Gastrocnemius medialis (tissue), 4 donors: ENCODE measurements around the gene KLHL29. TPM values are rescaled to one million over a fixed set of nuclear protein-coding genes. Genes with fewer than 3 reads are reported as not detected.

Source experiments
- ATAC-seq, 2 donors: fragments of 150-250 bp; one replicate each; pipeline ENCODE4 v1.9.1; 2016
- DNase-seq, 2 donors: peaks; one replicate each; pipeline ENCODE4 v3.0.0-alpha.2; 2019
- H3K27ac ChIP-seq, 4 donors: fragments of 200-600 bp; sonication (generic); 1 replicate in 1 of 4; 2 replicates in 3 of 4; pipeline ENCODE4 v1.5.1; 2016 to 2018; ENCODE audit warnings: mild to moderate bottlenecking in 2 of 4, moderate library complexity in 1 of 4
- H3K27me3 ChIP-seq, 3 donors: fragments of 200-600 bp; sonication (generic) in 2 of 3; 1 replicate in 1 of 3; 2 replicates in 2 of 3; pipeline versions ENCODE4 v1.5.1 to v1.6.0; 2016 to 2019; ENCODE audit warnings: mild to moderate bottlenecking in 1 of 3, moderate library complexity in 1 of 3
- H3K36me3 ChIP-seq, 2 donors: fragments of 200-600 bp; sonication (generic) in 1 of 2; one replicate each; pipeline ENCODE4 v1.5.1; 2017 to 2018
- H3K4me1 ChIP-seq, 2 donors: fragments of 200-600 bp; sonication (generic) in 1 of 2; one replicate each; pipeline ENCODE4 v1.5.1; 2016 to 2017; ENCODE audit warnings: mild to moderate bottlenecking in 2 of 2
- H3K4me3 ChIP-seq, 4 donors: fragments of 200-600 bp; sonication (generic) in 3 of 4; 1 replicate in 1 of 4; 2 replicates in 3 of 4; pipeline ENCODE4 v1.5.1; 2016 to 2019; ENCODE audit warnings: mild to moderate bottlenecking in 2 of 4
- H3K9me3 ChIP-seq, 3 donors: fragments of 200-600 bp; sonication (generic) in 2 of 3; 1 replicate in 1 of 3; 2 replicates in 2 of 3; pipeline ENCODE4 v1.5.1; 2016 to 2019
- POLR2A ChIP-seq, 2 donors: fragments of 450-650 bp; IDR thresholded peaks; one replicate each; pipeline ENCODE4 v1.6.1; 2017; ENCODE audit warnings: antibody characterized with exemption in 2 of 2, mild to moderate bottlenecking in 2 of 2, moderate library complexity in 2 of 2
- in situ Hi-C, 4 donors: fragments of 200-750 bp; cut with MboI; loops; one replicate each; pipeline versions ENCODE4 v1.15.0 to v1.8.0; 2017; ENCODE audit warnings: low sequenced_read_pairs in 4 of 4
- intact Hi-C: fragments of 100-400 bp; cut with DNase I; formaldehyde crosslinking; loops from one replicate; pipeline ENCODE4 v1.15.1; 2023; ENCODE audit warnings: low total_unique reads
- total RNA-seq, 4 donors: library from RNA; depleted of rRNA; stranded (reverse); fragments of >200 nt; gene quantifications; one replicate each; pipeline versions ENCODE4 v1.1.0 to v1.2.3, GENCODE V29; 2016
- TF ChIP-seq, protein P1 (sequence below), 5 experiments: fragments of 450-650 bp in 3 of 5; fragments of 200-600 bp in 2 of 5; sonication (generic) in 2 of 5; IDR thresholded peaks in 4 of 5; conservative IDR thresholded peaks in 1 of 5; 1 replicate in 4 of 5; 2 replicates in 1 of 5; pipeline ENCODE4 v1.5.1; 2016 to 2019; ENCODE audit warnings: antibody characterized with exemption in 5 of 5, mild to moderate bottlenecking in 3 of 5, moderate library complexity in 3 of 5

Gene KLHL29
- total RNA-seq, 4 donors from 2014 or later: 4.3 to 24.9 (median 8.7) TPM

DNA sequence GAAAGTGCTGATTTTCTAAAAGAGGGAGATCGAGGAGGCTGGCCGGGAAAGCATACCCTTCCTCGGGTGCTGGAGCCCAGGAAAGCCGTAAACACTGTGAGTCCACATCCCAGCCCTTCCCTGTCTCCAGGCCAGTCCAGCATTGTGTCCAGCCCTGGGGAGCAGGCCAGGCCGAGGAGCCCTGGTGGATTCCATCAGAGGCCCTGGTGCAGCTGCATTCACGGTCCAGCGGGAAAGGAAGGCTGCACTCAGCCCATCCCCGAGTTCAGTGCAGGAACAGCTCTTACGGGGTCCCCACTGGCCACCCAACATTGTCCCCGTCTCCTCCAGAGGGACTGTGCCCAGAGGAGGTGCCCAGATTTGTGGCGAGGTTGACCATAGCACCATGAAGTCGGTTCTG, 218.6 kb downstream of the KLHL29 start:
- intact Hi-C loops: loop anchor here (2.0 kb wide), 1 partner anchor 85 kb away; no protein-coding TSS in a partner anchor
- H3K4me3 ChIP-seq: no peak overlapping the region
- peaks cover 21 to 37% of the 10 kb centered on the region in 2 donors for H3K4me1 ChIP-seq
- DNase-seq (no peak), ATAC-seq (no peak)
- H3K27me3 ChIP-seq: no peaks in the 10 kb centered on the region
- TF ChIP-seq POLR2A (IDR thresholded peaks at IDR 0.05): no peak
- TF ChIP-seq, protein P1, sequence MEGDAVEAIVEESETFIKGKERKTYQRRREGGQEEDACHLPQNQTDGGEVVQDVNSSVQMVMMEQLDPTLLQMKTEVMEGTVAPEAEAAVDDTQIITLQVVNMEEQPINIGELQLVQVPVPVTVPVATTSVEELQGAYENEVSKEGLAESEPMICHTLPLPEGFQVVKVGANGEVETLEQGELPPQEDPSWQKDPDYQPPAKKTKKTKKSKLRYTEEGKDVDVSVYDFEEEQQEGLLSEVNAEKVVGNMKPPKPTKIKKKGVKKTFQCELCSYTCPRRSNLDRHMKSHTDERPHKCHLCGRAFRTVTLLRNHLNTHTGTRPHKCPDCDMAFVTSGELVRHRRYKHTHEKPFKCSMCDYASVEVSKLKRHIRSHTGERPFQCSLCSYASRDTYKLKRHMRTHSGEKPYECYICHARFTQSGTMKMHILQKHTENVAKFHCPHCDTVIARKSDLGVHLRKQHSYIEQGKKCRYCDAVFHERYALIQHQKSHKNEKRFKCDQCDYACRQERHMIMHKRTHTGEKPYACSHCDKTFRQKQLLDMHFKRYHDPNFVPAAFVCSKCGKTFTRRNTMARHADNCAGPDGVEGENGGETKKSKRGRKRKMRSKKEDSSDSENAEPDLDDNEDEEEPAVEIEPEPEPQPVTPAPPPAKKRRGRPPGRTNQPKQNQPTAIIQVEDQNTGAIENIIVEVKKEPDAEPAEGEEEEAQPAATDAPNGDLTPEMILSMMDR (IDR thresholded peaks at IDR 0.05 in 4 of 5, conservative IDR thresholded peaks at IDR 0.05 in 1 of 5): no peak
- H3K9me3 ChIP-seq: no peaks in the 10 kb centered on the region
- in situ Hi-C loops: no loop called here
- H3K27ac ChIP-seq: peak overlapping the region; percentile 84 to 96 (median 88)
- no peaks in the 10 kb centered on the region for H3K36me3 ChIP-seq

DNA sequence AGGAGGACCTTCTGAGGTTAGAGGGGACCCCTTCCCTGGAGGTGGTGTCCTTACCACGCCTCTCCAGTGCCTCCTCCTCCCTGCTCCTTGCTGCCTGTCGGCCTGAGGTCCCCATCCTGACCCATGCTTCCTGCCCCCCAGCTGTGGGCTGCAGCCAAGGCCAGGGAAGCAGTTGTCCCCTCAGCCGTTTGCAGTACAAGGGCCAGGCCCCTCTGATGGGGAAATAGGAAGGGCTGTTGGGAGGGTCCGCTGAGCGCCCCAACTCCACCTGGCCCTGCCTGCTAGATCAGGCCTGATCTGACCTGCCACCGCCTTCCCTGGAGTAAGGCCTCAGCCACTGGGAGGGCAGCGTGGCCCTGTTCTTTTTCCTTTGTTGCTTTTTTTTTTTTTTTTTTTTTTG, 219.8 kb downstream of the KLHL29 start:
- no peak for DNase-seq
- in situ Hi-C loops: no loop called here
- no peak for TF ChIP-seq POLR2A (IDR thresholded peaks at IDR 0.05)
- TF ChIP-seq, protein P1 (IDR thresholded peaks at IDR 0.05 in 4 of 5, conservative IDR thresholded peaks at IDR 0.05 in 1 of 5): no peak
- H3K9me3 ChIP-seq: no peaks in the 10 kb centered on the region
- no peaks in the 10 kb centered on the region for H3K36me3 ChIP-seq
- intact Hi-C loops: no loop called here
- H3K27ac ChIP-seq: peak overlapping the region in 1 of 4 donors; percentile 16
- ATAC-seq: no peak
- H3K4me3 ChIP-seq: no peak overlapping the region
- H3K27me3 ChIP-seq: no peaks in the 10 kb centered on the region
- peaks cover 21 to 37% of the 10 kb centered on the region in 2 donors for H3K4me1 ChIP-seq

DNA sequence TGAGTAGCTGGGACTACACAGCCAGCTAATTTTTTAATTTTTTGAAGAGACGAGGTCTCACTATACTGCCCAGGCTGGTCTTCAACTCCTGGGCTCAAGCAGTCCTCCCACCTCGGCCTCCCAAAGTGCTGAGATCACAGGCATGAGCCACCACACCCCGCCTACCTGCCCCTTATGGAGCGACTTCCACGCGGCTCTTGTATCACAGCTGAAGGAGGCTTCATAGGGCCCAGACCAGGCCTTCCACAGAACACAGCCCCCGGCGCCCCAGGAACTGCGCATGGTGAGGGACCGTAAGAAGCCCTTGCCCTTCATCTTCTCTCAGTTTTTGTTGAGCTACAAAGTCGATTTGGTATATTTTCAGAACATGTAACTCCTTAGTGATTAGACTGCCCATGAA, 220.3 kb downstream of the KLHL29 start:
- in situ Hi-C loops (no loop called here), intact Hi-C loops (no loop called here)
- peaks cover 21 to 32% of the 10 kb centered on the region in 2 donors for H3K4me1 ChIP-seq
- no peak overlapping the region for H3K4me3 ChIP-seq
- DNase-seq: no peak
- no peaks in the 10 kb centered on the region for H3K9me3 ChIP-seq
- no peaks in the 10 kb centered on the region for H3K27me3 ChIP-seq
- TF ChIP-seq, protein P1 (IDR thresholded peaks at IDR 0.05 in 4 of 5, conservative IDR thresholded peaks at IDR 0.05 in 1 of 5): no peak
- no peak for TF ChIP-seq POLR2A (IDR thresholded peaks at IDR 0.05)
- no peaks in the 10 kb centered on the region for H3K36me3 ChIP-seq
- no peak overlapping the region for H3K27ac ChIP-seq
- no peak for ATAC-seq

DNA sequence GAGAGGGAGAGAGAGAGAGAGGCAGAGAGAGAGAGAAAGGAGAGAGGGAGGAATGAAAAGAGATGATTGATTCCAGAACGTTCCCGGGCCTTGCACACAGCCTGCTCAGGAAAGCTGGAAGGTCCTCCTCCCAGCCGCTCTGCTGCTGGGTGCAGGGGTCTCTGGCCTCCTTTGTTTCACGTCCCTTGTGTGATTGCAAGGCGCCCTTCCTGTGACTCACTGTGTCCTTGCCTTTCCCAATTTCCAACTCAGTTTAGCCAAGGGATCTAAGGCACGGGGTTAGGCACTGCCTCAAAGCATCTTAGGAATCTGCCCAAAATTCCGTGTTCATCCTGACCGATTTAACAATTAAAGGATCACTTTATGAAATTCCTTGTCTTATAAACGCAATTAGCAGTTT, 221.2 kb downstream of the KLHL29 start:
- TF ChIP-seq, protein P1 (IDR thresholded peaks at IDR 0.05 in 4 of 5, conservative IDR thresholded peaks at IDR 0.05 in 1 of 5): no peak
- no peak for TF ChIP-seq POLR2A (IDR thresholded peaks at IDR 0.05)
- Histone ChIP-seq H3K27me3 (no peaks in the 10 kb centered on the region), H3K4me3 (no peak overlapping the region), H3K4me1 (peaks cover 21 to 24% of the 10 kb centered on the region in 2 donors), H3K36me3 (peaks cover 0 to under 1% of the 10 kb centered on the region in 2 donors), H3K27ac (no peak overlapping the region), H3K9me3 (no peaks in the 10 kb centered on the region)
- intact Hi-C loops: no loop called here
- ATAC-seq (no peak), DNase-seq (no peak)
- in situ Hi-C loops: no loop called here

DNA sequence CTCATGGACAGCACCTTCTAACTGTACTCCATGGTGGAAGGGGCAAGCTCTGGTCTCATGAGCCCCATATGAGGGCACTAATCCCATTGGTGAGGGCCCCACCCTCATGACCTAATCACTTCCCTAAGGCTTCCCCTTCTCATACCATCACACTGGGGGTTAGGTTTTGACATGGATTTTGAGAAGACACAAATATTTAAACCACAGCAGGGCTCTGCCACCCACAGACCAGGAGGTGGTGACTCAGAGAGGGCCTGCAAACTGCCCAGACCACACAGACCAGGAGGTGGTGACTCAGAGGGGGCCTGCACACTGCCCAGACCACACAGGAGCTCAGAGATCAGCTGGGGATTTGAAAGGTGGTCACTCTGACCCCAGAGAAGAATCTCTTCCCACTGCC, 222.0 kb downstream of the KLHL29 start:
- no peak for ATAC-seq
- DNase-seq: no peak
- H3K27ac ChIP-seq: no peak overlapping the region
- H3K27me3 ChIP-seq: no peaks in the 10 kb centered on the region
- H3K36me3 ChIP-seq: peaks cover 0 to 7% of the 10 kb centered on the region in 2 donors
- H3K4me3 ChIP-seq: no peak overlapping the region
- in situ Hi-C loops (no loop called here), intact Hi-C loops (no loop called here)
- TF ChIP-seq POLR2A (IDR thresholded peaks at IDR 0.05): no peak
- TF ChIP-seq, protein P1 (IDR thresholded peaks at IDR 0.05 in 4 of 5, conservative IDR thresholded peaks at IDR 0.05 in 1 of 5): no peak
- H3K9me3 ChIP-seq: no peaks in the 10 kb centered on the region
- peaks cover 16 to 17% of the 10 kb centered on the region in 2 donors for H3K4me1 ChIP-seq
